Jurkat, Clone E6-1 (cell line): ENCODE results near the gene CTSE. TPM values are rescaled to one million over a fixed set of nuclear protein-coding genes. Genes with fewer than 3 reads are reported as not detected.
A peak's percentile ranks its signal among the peaks of the same experiment; 100 is the strongest.
"Not testable (repeated sequence)": the region's sequence is repeated elsewhere in the genome, so short reads cannot be mapped to it uniquely, and the experiment has no call there.

ENCODE experiments used
- DNase-seq: peaks from one replicate; pipeline ENCODE4 v3.0.0-alpha.2; 2011; ENCODE audit warnings: low read depth, low spot score
- H3K4me3 ChIP-seq: 2 replicates; pipeline ENCODE4 v1.5.1; 2011; ENCODE audit warnings: mild to moderate bottlenecking, low read length, control low read depth, moderate library complexity
- polyA plus RNA-seq: library from polyadenylated mRNA; unstranded; fragments of >200 nt; gene quantifications from one replicate; pipeline ENCODE4 v1.2.1, GENCODE V29; 2012; ENCODE audit warnings: missing spikeins; ENCODE audit not compliant: insufficient read length, insufficient read depth

Gene CTSE
- not detected for polyA plus RNA-seq

DNA sequence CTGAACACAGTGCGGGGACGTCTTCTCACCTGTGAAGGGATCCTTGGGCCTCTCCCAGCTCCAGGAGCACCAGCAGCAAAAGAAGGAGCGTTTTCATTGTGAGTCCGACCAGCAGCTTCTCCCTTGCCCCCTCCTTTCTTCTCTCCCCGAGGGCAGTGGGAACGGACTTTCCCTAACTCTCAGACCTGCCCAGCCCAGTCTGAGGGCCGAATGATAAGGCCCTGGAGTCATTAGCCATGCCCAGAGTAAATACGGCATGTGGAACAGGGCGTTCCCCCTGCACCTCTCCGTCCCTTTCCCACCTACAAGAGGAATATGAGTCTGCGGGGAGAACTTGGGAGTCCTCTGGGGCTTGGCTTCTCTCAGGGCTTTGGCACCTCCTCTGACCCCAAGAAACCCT lies at the start of gene CTSE:
CTSE (minus strand) TSS at position 201 of the 400 bp plus-strand sequence; CDS start at position 97, 104 bp downstream.
- no peak within 1 kb of the TSS for H3K4me3 ChIP-seq
- no peak for DNase-seq

GRCh38 chr1:206070627-206071304 lies 47.1 kb upstream of the CTSE start:
- DNase-seq: no peak
- H3K4me3 ChIP-seq: no peak overlapping the region

DNA sequence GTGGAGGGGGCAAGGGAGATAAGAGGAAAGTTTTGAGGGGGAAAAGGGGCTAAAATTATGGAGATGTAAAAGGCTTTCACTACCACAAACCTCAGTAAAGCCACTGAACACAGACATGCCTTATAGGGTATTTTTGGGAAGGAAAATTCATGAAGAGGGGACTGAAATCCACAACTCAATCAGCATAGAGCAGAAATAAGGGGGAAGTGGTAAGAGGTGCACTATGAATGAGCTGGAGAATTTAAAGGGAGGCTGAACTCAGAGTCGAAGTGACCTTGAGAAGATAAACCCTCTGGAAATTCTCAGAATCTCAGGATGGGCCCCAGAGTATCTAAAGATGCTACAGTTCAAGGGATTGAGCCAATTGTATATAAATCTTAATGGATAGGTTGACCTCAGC lies 44.6 kb upstream of the CTSE start:
- no peak overlapping the region for H3K4me3 ChIP-seq
- no peak for DNase-seq

GRCh38 chr1:206067486-206068227 lies 44.0 kb upstream of the CTSE start:
- peak overlapping the region; percentile 21; the same call in 1 of the 2 replicates for H3K4me3 ChIP-seq
- DNase-seq: no peak

GRCh38 chr1:206066479-206067171 lies 42.9 kb upstream of the CTSE start:
- no peak for DNase-seq
- no peak overlapping the region for H3K4me3 ChIP-seq

- no peak overlapping the region for H3K4me3 ChIP-seq
- no peak for DNase-seq
Observed at GRCh38 chr1:206065547-206066145, 42.0 kb upstream of the CTSE start.

DNA sequence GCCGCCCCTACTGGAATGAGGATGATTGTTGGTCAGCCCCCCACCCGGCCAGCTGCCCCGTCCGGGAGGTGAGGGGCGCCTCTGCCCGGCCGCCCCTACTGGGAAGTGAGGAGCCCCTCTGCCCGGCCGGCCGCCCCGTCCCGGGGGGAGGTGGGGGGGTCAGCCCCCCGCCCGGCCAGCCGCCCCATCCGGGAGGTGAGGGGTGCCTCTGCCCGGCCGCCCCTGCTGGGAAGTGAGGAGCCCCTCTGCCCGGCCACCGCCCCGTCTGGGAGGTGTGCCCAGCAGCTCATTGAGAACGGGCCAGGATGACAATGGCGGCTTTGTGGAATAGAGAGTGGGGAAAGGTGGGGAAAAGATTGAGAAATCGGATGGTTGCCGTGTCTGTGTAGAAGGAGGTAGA lies 40.8 kb upstream of the CTSE start:
- DNase-seq: not testable (repeated sequence)

GRCh38 chr1:206064001-206064400 lies 40.3 kb upstream of the CTSE start:
- H3K4me3 ChIP-seq, DNase-seq: not testable (repeated sequence)

More for the DNA sequence above, 40.8 kb upstream of the CTSE start:
- not testable (repeated sequence) for H3K4me3 ChIP-seq

GRCh38 chr1:206062464-206062863 lies 38.8 kb upstream of the CTSE start:
- H3K4me3 ChIP-seq: no peak overlapping the region
- no peak for DNase-seq

DNA sequence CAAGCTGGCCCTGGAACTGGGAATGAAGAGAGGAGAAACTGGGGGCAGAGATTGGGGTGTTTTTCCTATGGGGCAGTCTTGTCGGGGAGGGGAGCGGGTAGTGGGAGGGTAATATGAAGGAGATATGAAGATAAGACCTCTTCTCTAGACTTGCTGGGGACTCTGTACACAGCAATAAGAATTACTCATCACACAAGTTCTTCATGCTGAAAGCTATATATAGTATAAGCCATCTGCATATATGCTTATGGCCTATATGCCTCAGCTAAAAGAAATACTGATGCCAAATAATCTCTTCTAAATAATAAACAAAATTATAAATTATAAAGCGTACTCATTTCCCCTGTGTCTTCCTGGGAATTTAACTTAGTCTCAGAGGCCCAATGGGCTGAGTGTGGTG lies 37.1 kb upstream of the CTSE start:
- DNase-seq: no peak
- H3K4me3 ChIP-seq: no peak overlapping the region

- no peak overlapping the region for H3K4me3 ChIP-seq
- no peak for DNase-seq
Observed at GRCh38 chr1:206059355-206059915, 35.7 kb upstream of the CTSE start.

- H3K4me3 ChIP-seq: no peak overlapping the region
- DNase-seq: no peak
Observed at GRCh38 chr1:206058927-206059292, 35.2 kb upstream of the CTSE start.

DNA sequence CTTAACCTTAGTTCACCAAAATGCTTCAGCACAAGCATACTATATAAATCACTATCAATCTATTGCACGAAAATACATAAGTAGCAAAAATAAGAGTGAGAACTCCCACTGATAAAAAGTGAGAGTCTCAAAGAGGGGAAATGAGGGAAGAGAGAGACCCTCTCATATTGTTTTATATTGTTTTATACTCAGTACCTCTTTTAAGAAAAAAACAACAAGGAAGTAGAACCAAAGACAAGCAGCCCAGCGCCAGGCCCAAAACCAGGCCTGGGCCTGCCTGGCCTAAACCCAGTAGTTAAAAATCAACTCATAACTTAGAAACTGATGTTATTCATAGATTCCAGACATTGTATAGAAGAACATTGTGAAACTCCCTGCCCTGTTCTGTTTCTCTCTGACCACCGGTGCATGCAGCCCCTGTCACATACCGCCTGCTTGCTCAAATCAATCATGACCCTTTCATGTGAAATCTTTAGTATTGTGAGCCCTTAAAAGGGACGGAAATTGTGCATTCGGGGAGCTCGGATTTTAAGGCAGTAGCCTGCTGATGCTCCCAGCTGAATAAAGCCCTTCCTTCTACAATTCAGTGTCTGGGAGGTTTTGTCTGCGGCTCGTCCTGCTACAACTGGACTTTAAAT lies 34.7 kb upstream of the CTSE start:
- H3K4me3 ChIP-seq, DNase-seq: not testable (repeated sequence)

- H3K4me3 ChIP-seq, DNase-seq: not testable (repeated sequence)
Observed at GRCh38 chr1:206055639-206056323, 32.1 kb upstream of the CTSE start.

- not testable (repeated sequence) for DNase-seq, H3K4me3 ChIP-seq
Observed at GRCh38 chr1:206055069-206055625, 31.5 kb upstream of the CTSE start.

GRCh38 chr1:206053616-206054015 lies 29.9 kb upstream of the CTSE start:
- H3K4me3 ChIP-seq, DNase-seq: not testable (repeated sequence)

DNA sequence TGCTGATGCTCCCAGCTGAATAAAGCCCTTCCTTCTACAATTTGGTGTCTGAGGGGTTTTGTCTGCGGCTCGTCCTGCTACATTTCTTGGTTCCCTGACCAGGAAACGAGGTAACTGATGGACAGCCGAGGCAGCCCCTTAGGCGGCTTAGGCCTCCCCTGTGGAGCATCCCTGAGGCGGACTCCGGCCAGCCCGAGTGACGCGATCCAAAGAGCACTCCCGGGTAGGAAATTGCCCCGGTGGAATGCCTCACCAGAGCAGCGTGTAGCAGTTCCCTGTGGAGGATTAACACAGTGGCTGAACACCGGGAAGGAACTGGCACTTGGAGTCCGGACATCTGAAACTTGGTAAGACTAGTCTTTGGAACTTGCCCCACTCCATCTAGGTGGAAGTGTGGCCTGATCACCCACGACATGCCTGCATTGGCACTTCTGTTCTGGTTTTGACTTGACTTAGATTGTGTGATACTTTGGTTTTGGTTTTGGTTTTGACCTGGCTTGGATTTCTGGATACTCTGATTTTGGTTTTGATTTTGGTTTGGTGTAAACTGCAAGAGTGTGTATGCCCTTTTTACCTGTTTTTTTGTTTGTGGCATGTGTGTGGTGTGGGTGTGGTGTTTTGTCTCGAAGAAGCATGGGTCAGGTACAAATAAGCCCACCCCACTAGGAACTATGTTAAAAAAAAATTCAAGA lies 29.4 kb upstream of the CTSE start, which contains the start of gene RHEX:
RHEX (plus strand) TSS at position 255 of the 692 bp plus-strand sequence. CDS start 44,656 bp downstream, outside the sequence.
- not testable (repeated sequence) for DNase-seq, H3K4me3 ChIP-seq
